ENCODE measurements around the gene DRD2.

DRD2 gene

GRCh38 chr11:113397821-113398220 is 77.4 kb downstream of the DRD2 start:
- TF ChIP-seq CREB1 (IDR thresholded peaks at IDR 0.05; ENCODE audit: low read depth) (no peak), NFIC (IDR thresholded peaks at IDR 0.05) (no peak), EP300 (IDR thresholded peaks at IDR 0.05; ENCODE audit: borderline replicate concordance) (no peak)

- TF ChIP-seq CREB1 (IDR thresholded peaks at IDR 0.05; ENCODE audit: low read depth) (no peak), USF1 (IDR thresholded peaks at IDR 0.05) (no peak), MAX (IDR thresholded peaks at IDR 0.05) (no peak)
These were observed 78.0 kb downstream of the DRD2 start for GRCh38 chr11:113397212-113397611.

GRCh38 chr11:113396690-113397089 is 78.5 kb downstream of the DRD2 start:
- TF ChIP-seq MAX (IDR thresholded peaks at IDR 0.05) (no peak), FOXM1 (IDR thresholded peaks at IDR 0.05; ENCODE audit: borderline replicate concordance, low read depth) (no peak), TCF12 (IDR thresholded peaks at IDR 0.05; ENCODE audit: low read depth) (no peak), TEAD4 (IDR thresholded peaks at IDR 0.05) (no peak), USF1 (IDR thresholded peaks at IDR 0.05) (no peak), YY1 (IDR thresholded peaks at IDR 0.05; ENCODE audit: low read depth) (no peak), CREB1 (IDR thresholded peaks at IDR 0.05; ENCODE audit: low read depth) (no peak), NFIC (IDR thresholded peaks at IDR 0.05) (no peak), ZBTB7A (IDR thresholded peaks at IDR 0.05; ENCODE audit: low read depth) (no peak), REST (IDR thresholded peaks at IDR 0.05; ENCODE audit: low read depth) (no peak), CEBPB (IDR thresholded peaks at IDR 0.05) (no peak), EP300 (IDR thresholded peaks at IDR 0.05; ENCODE audit: borderline replicate concordance) (no peak), EGR1 (IDR thresholded peaks at IDR 0.05) (no peak), RAD21 (IDR thresholded peaks at IDR 0.05; ENCODE audit: low read depth) (no peak)

GRCh38 chr11:113395782-113396336 is 79.3 kb downstream of the DRD2 start:
- TF ChIP-seq CEBPB (IDR thresholded peaks at IDR 0.05), result no peak
- TF ChIP-seq TEAD4 (IDR thresholded peaks at IDR 0.05), result no peak
- no peak for TF ChIP-seq FOXM1 (IDR thresholded peaks at IDR 0.05; ENCODE audit: borderline replicate concordance, low read depth)
- TF ChIP-seq NFIC (IDR thresholded peaks at IDR 0.05), result no peak
- TF ChIP-seq EGR1 (IDR thresholded peaks at IDR 0.05), result no peak

GRCh38 chr11:113394919-113395318 is 80.3 kb downstream of the DRD2 start:
- TF ChIP-seq ZBTB7A (IDR thresholded peaks at IDR 0.05; ENCODE audit: low read depth), result no peak
- TF ChIP-seq REST (IDR thresholded peaks at IDR 0.05; ENCODE audit: low read depth), result no peak
- TF ChIP-seq FOXM1 (IDR thresholded peaks at IDR 0.05; ENCODE audit: borderline replicate concordance, low read depth), result no peak
- TF ChIP-seq EP300 (IDR thresholded peaks at IDR 0.05; ENCODE audit: borderline replicate concordance), result no peak
- no peak for TF ChIP-seq TEAD4 (IDR thresholded peaks at IDR 0.05)
- TF ChIP-seq USF1 (IDR thresholded peaks at IDR 0.05), result no peak
- TF ChIP-seq YY1 (IDR thresholded peaks at IDR 0.05; ENCODE audit: low read depth), result no peak
- no peak for TF ChIP-seq MAX (IDR thresholded peaks at IDR 0.05)
- no peak for TF ChIP-seq TCF12 (IDR thresholded peaks at IDR 0.05; ENCODE audit: low read depth)
- TF ChIP-seq TAF1 (IDR thresholded peaks at IDR 0.05; ENCODE audit: low read depth), result no peak
- no peak for TF ChIP-seq RAD21 (IDR thresholded peaks at IDR 0.05; ENCODE audit: low read depth)
- no peak for TF ChIP-seq NFIC (IDR thresholded peaks at IDR 0.05)
- TF ChIP-seq CEBPB (IDR thresholded peaks at IDR 0.05), result no peak
- TF ChIP-seq EGR1 (IDR thresholded peaks at IDR 0.05), result no peak
- no peak for TF ChIP-seq CREB1 (IDR thresholded peaks at IDR 0.05; ENCODE audit: low read depth)

- TF ChIP-seq CREB1 (IDR thresholded peaks at IDR 0.05; ENCODE audit: low read depth), result no peak
- TF ChIP-seq RAD21 (IDR thresholded peaks at IDR 0.05; ENCODE audit: low read depth), result no peak
- TF ChIP-seq USF1 (IDR thresholded peaks at IDR 0.05), result no peak
- TF ChIP-seq REST (IDR thresholded peaks at IDR 0.05; ENCODE audit: low read depth), result no peak
- TF ChIP-seq NFIC (IDR thresholded peaks at IDR 0.05), result no peak
- TF ChIP-seq YY1 (IDR thresholded peaks at IDR 0.05; ENCODE audit: low read depth), result no peak
- TF ChIP-seq MAX (IDR thresholded peaks at IDR 0.05), result no peak
- no peak for TF ChIP-seq CEBPB (IDR thresholded peaks at IDR 0.05)
- TF ChIP-seq FOXM1 (IDR thresholded peaks at IDR 0.05; ENCODE audit: borderline replicate concordance, low read depth), result no peak
- TF ChIP-seq TCF12 (IDR thresholded peaks at IDR 0.05; ENCODE audit: low read depth), result no peak
- no peak for TF ChIP-seq EP300 (IDR thresholded peaks at IDR 0.05; ENCODE audit: borderline replicate concordance)
- TF ChIP-seq TEAD4 (IDR thresholded peaks at IDR 0.05), result no peak
- TF ChIP-seq TAF1 (IDR thresholded peaks at IDR 0.05; ENCODE audit: low read depth), result no peak
- no peak for TF ChIP-seq ZBTB7A (IDR thresholded peaks at IDR 0.05; ENCODE audit: low read depth)
- TF ChIP-seq EGR1 (IDR thresholded peaks at IDR 0.05), result no peak
These were observed 81.7 kb downstream of the DRD2 start for GRCh38 chr11:113393501-113393985.

All from Ishikawa (cell line).